GM19099 (cell line): ENCODE results near the gene FNDC3B.

ENCODE experiments used
- POLR2A ChIP-seq: IDR thresholded peaks from 3 replicates; pipeline ENCODE4 v1.6.1; 2011; ENCODE audit warnings: low read depth; ENCODE audit not compliant: insufficient read length; ENCODE audit errors: extremely low read depth

Gene FNDC3B

GRCh38 chr3:172128858-172129257 is 89.5 kb downstream of the FNDC3B start:
- TF ChIP-seq POLR2A = no peak

- no peak for TF ChIP-seq POLR2A
Measured at GRCh38 chr3:172129498-172129849, 90.1 kb downstream of the FNDC3B start.

- TF ChIP-seq POLR2A = no peak
Measured at GRCh38 chr3:172129850-172130716, 90.7 kb downstream of the FNDC3B start.

GRCh38 chr3:172130717-172131050 is 91.3 kb downstream of the FNDC3B start:
- no peak for TF ChIP-seq POLR2A

- TF ChIP-seq POLR2A = no peak
Measured at GRCh38 chr3:172131746-172132145, 92.4 kb downstream of the FNDC3B start.

GRCh38 chr3:172132159-172132586 is 92.8 kb downstream of the FNDC3B start:
- TF ChIP-seq POLR2A = no peak

GRCh38 chr3:172132721-172133311 is 93.4 kb downstream of the FNDC3B start:
- TF ChIP-seq POLR2A = no peak

GRCh38 chr3:172133838-172134237 is 94.5 kb downstream of the FNDC3B start:
- TF ChIP-seq POLR2A = no peak

GRCh38 chr3:172134352-172134751 is 95.0 kb downstream of the FNDC3B start:
- no peak for TF ChIP-seq POLR2A

GRCh38 chr3:172135185-172135584 is 95.8 kb downstream of the FNDC3B start:
- no peak for TF ChIP-seq POLR2A

- TF ChIP-seq POLR2A = no peak
Measured at GRCh38 chr3:172135820-172136219, 96.4 kb downstream of the FNDC3B start.

- no peak for TF ChIP-seq POLR2A
Measured at GRCh38 chr3:172136330-172136729, 97.0 kb downstream of the FNDC3B start.

- TF ChIP-seq POLR2A = no peak
Measured at GRCh38 chr3:172137287-172138192, 98.2 kb downstream of the FNDC3B start.

GRCh38 chr3:172138193-172138537 is 98.8 kb downstream of the FNDC3B start:
- no peak for TF ChIP-seq POLR2A

GRCh38 chr3:172138792-172139507 is 99.6 kb downstream of the FNDC3B start:
- peak; percentile 24 for TF ChIP-seq POLR2A
